SK-N-SH (cell line): Measurements from ENCODE around the gene FKBP9.

ENCODE experiments used
- ELF1 ChIP-seq: IDR thresholded peaks from 2 replicates; pipeline ENCODE4 v1.4.0; 2012
- SMC3 ChIP-seq: IDR thresholded peaks from 2 replicates; pipeline ENCODE4 v1.6.1; 2012; ENCODE audit warnings: low read depth, low read length, improper control_type of control experiment

DNA sequence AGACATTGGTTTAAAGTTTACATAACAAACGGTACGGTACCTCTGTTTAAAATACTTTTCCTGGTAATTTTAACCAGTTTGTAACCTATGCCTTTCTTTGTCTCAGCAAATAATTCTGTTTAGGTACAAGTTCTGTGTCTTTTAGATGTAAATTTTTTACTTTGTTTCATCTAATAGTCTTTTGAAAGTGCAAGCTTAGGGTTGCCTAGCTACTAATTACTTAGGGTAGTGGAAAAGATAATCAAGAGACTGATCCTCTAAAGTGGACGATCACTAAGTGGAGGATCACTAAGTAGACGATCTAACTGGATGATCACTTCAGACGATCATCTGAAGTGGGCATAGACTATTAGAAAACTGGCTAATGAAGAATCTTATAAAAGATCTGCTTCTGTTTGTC, 16.1 kb upstream of the FKBP9 start:
- TF ChIP-seq ELF1 (no peak), SMC3 (no peak)
